Left hindlimb (tissue), 1 donor: ENCODE measurements around the gene CIZ1.

Experiments
- DNase-seq: peaks from one replicate; pipeline ENCODE4 v3.0.0-alpha.2; 2018

CIZ1 gene

DNA sequence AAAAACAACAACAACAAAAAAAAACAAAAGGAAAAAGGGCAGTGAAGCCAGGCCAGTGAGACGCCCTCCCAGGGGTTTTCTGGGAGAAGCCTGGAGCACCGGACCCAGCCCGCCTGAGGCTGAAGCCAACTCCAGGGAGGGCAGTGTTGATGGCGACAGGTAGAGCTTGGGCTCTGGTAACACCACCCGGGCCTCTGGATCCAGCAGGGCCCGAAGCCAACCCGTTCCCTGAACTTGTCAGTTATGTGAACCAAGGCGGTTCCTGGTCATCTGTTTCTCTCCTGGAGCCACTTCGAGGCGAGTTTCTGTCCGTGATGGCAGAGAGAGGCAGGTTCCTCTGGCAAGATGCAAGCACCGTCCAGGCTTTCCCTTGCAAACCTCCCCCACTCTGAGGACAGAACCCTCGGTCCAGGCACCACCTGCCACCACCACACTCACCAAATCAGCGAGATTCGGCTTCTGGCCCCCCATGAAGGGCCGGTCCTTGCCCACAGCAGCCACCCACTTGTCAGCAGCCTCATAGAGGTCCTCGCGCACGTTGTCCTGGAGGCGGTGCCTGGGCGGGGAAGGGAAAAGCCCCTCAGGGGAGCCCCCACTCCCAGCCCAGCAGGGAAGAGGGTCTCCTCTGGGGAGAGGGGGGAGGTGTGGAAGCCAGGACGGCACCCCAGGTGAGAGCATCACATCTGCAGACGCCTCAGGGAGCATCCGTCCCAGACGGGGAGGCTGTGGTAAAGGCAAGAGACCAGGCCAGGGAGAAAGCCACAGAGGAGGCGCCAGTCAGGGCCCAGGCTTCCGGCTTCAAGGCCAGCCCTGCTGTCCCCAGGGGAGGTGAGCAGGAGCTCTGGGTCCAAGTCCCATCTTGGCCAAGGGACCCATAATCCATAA is 69.2 kb downstream of the CIZ1 start:
- DNase-seq: peak; percentile 29

DNA sequence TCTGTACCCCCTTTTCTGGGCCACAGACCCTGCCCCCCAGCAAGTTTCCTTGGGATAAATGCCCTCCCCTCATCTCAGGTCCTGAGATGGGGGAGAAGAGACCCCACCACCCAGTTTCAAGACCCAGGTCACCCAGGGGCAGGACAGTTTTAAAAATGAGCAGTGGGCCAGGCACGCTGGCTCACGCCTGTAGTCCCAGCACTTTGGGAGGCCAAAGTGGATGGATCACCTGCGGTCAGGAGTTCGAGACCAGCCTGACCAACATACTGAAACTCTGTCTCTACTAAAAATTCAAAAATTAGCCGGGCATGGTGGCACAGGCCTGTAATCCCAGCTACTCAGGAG is 69.9 kb downstream of the CIZ1 start:
- DNase-seq: no peak

DNA sequence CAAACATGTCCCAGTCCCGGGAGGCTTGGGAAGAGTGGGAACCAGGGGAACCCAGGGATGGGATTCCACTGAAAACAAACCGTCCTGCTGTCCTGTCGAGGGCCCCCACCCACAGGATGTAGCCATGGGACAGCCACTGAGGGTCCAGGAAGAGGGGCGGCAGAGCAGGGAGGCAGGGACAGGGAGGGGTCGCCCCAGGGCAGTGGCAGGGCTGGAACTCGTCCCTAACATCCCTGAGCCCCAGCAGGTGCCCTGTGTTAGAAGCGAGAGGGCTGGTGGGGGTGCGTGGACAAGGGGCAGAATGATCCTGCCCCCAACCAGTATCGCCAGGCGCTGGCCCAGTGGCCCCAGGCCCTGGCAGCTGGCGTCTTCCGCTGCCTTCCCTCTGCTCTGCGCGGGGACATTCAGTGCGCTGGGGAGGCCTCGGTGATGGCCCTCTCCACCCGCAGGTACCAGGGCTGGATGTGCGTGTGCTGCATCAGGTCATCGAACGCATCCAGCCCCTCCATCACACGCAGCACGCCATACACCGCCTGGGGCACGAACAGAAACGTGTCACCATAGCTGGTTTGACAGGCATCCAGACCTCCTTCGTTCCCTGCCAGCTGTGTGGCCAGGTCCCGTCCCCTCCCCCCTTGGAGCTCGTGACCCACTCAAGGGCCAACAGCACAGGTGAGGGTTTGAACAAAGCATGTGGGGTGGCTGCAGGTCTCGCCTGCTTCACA is 70.5 kb downstream of the CIZ1 start:
- peak; percentile 19 for DNase-seq

DNA sequence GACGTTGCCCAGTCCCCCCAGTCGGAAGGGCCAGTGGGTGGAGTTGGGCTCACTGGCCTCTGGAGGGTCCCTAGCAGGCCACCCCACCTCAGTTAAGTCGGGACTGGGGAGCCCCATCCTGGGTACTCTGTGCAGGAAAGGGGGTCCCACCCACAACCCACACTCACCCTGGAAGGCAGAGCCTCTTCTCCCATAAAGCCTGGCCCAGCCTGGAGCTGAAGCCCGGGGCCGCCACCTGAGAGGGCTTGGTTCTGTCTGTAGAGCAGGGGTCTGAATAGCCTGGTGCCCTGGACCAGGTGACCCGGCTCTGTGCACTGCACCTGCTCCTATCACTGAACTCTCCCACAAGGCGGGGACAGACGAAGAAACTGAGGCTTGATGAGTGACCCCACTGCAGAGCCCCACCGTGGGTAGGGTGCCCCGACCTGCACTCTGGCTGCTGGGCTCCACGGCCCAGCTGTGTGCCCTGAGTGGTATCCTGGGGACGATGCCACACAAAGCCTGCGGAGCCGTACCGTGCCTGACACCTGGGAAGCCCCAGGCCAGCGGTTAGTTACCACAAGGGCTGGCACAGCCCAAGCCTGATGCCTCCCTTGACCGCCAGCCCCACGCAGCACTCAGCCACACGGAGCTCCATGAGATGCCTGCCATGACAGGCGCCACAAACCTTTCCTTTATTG is 71.2 kb downstream of the CIZ1 start:
- DNase-seq: peak; percentile 27

DNA sequence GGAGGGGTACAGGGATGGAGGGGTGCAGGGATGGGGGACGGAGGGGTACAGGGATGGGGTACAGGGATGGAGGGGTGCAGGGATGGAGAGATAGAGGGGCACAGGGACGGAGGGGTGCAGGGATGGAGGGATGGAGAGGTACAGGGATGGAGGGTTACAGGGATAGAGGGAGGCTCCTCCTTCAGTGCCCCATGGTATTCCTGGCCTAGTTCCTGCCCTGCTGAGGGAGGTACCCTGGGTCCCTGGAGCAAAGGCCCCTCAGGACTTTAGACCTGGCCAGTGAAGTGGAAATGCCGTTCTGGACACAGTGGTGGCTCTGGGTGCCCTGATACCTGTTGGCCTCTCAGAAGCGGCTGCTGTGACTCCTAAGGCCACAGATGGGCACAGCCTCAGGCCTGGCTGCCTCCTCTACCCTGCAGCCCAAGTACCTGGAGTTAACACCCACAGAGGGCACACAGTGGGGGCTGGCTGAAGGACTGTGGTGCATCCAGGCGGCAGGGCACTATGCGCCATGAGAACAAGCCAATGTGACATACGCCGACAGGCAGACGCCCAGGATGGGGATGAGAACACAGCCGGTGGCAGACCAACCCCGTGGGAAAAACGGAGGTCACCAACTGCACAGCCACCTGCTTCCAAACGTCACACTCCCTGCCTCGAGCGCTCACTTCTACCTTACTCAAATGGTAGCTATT is 72.3 kb downstream of the CIZ1 start:
- DNase-seq: peak; percentile 33

DNA sequence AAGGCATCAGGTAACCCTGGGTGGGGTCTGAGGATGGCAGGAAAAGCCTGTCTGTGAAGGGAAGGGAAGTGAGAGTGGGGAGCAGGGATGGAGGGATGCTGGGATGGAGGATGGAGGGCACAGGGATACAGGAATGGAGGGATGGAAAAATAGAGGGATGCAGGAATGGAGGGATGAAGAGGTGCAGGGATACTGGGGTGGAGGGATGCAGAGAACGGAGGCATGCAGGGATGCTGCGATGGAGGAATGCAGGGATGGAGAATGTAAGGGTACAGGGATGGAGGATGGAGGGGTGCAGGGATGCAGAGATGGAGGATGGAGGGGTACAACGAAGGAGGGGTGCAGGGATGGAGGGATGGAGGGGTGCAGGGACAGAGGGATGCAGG is 72.9 kb downstream of the CIZ1 start:
- DNase-seq: peak; percentile 16

DNA sequence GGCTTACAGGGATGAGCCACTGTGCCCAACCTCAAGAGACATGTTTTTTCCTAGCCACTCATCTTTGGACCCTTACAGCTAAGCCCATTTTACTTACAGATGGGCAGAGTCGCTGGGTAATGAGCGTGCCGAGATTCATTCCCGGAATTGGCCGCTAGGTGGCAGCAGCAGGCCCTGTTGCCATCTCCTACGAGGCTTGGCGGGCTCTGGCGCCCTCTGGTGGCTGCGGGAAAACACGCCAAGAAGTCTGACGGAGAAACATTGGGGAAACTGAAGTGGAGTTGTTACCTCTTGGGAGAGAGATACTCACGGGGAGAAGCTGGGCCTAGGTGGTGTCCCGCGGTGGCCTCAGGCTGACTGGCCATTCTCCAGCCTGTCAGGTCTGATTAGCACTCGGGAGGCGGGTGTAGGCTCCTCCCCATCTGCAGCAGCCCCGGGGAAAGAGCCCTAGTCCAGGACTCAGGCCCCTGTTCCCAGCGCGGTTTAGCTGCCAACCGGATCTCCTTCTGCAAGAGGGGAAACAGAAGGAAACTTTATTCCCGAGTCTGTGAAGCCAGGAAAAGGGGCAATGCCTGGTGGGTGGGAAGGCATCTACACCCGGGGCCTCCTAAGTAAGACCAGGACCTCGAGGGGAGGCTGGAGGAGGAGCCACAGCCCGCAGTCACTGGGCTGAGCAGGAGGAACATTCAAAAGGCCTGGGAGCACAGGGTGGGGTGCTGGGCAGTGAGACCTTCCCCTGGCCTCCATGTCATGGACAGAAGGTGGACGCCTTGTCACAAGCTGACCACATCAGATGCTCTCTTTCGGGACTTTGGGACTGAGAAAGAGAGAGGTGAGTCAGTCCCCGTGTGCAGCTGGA is 73.5 kb downstream of the CIZ1 start:
- peak; percentile 93 for DNase-seq

DNA sequence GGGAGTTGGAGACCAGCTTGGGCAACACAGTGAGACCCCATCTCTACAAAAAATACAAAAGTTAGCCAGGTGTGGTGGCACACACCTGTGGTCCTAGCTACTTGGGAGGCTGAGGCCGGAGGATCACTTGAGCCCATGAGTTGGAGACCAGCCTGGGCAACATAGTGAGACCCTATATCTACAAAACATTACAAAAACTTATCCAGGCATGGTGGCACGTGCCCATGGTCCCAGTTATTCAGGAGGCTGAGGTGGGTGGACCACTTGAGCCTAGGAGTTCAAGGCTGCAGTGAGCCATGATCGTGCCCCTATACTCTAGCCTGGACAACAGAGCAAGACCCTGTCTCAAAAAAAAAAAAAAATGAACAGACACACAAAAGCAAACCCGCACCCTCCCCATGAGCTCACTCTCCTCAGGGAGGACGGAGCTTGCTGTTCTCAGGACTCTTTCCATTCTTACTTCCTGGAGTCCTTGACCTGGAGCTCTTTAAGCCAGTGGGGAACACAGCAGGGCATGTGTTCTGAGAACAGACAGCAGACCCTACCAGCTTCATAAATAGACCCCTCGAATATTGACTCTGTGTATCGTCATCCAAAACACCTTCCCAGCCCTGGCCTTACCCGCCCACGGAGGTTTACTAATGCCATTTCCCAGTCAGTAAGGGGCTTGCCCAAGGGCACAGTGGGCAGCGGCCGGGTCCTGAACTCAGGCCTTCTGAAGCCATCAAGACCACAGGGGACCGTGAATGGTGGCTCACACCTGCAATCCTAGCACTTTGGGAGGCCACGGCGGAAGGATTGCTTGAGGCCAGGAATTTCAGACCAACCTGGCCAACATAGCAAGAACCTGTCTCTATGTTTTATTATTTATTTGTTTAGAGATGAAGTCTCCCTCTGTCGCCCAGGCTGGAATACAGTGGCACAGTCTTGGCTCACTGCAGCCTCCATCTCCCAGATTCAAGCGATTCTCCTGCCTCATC is 75.0 kb downstream of the CIZ1 start:
- peak; percentile 15 for DNase-seq
